HepG2 (cell line): ENCODE measurements around the gene ALDH4A1. TPM values are rescaled to one million over a fixed set of nuclear protein-coding genes. Genes with fewer than 3 reads are reported as not detected.

Experiments used
- ATAC-seq: fragments of 200-7000 bp; cut with Tn5 transposase; 3 replicates; pipeline ENCODE4 v1.9.1; 2020; ENCODE audit warnings: mild to moderate bottlenecking, moderate library complexity
- BruUV-seq: library from RNA; stranded (reverse); fragments of 400-500 nt; replicated peaks from 2 replicates; lab custom pipeline; 2021; lab: Mats Ljungman, UMichigan
- CTCF ChIA-PET: fragments of 300-600 bp; formaldehyde crosslinking; extraction: SDS; loops from one replicate; lab custom pipeline; 2021; ENCODE audit warnings: low total read pairs, inconsistent platforms, low intra/inter-chr PET ratio; lab: Yijun Ruan, JAX
- POLR2A ChIA-PET: fragments of 350-600 bp; sonication (Branson Sonifier 250); formaldehyde crosslinking; loops from one replicate; lab custom pipeline; 2020; ENCODE audit warnings: antibody characterized with exemption, inconsistent platforms; lab: Yijun Ruan, JAX
- DNase-seq: peaks from one replicate; pipeline ENCODE4 v3.0.0-alpha.2; 2015; ENCODE audit warnings: low spot score
- FAIRE-seq: peaks from 3 replicates; lab custom pipeline; 2011; peaks lifted over from hg19 to GRCh38; lab: Jason Lieb, UNC
- H2AFZ ChIP-seq: one replicate; pipeline ENCODE4 v1.6.1; 2011; ENCODE audit warnings: low read length, inconsistent platforms
- H3K27ac ChIP-seq: fragments of 300-600 bp; 3 replicates; pipeline ENCODE4 v1.8.0; 2011; ENCODE audit warnings: mixed run types, mild to moderate bottlenecking, mixed read lengths, low read length, inconsistent platforms; ENCODE audit not compliant: insufficient read depth; ENCODE audit errors: extremely low read length
- H3K27me3 ChIP-seq, 2 experiments: fragments of 200-600 bp in 1 of 2; 2 replicates in 1 of 2; 3 replicates in 1 of 2; pipeline versions ENCODE4 v1.6.0 to v1.8.0; 2011; ENCODE audit warnings: low read length in 2 of 2, mild to moderate bottlenecking in 2 of 2, moderate library complexity in 2 of 2, inconsistent platforms in 1 of 2; ENCODE audit not compliant: insufficient read depth in 2 of 2, control insufficient read depth in 1 of 2
- H3K36me3 ChIP-seq, 2 experiments: fragments of 200-600 bp in 1 of 2; replicated peaks in 1 of 2; 2 replicates in 1 of 2; 3 replicates in 1 of 2; pipeline versions ENCODE4 v1.5.1 to v1.8.0; 2011; ENCODE audit warnings: low read length in 2 of 2, inconsistent platforms in 1 of 2; ENCODE audit not compliant: insufficient read depth in 2 of 2, control insufficient read depth in 1 of 2
- H3K4me1 ChIP-seq: 2 replicates; pipeline ENCODE4 v1.5.1; 2012; ENCODE audit warnings: low read length, inconsistent platforms; ENCODE audit not compliant: insufficient read depth
- H3K4me2 ChIP-seq: 2 replicates; pipeline ENCODE4 v1.6.0; 2011; ENCODE audit warnings: low read depth, low read length, inconsistent platforms
- H3K4me3 ChIP-seq, 3 experiments: fragments of 200-600 bp in 1 of 3; sonication (generic), shearing (Covaris generic) in 1 of 3; replicated peaks in 1 of 3; 2 replicates each; pipeline ENCODE4 v1.5.1; 2011 to 2016; ENCODE audit warnings: low read length in 3 of 3, inconsistent platforms in 2 of 3, low read depth in 2 of 3, mild to moderate bottlenecking in 2 of 3, control low read depth in 1 of 3, mixed read lengths in 1 of 3; ENCODE audit not compliant: insufficient read depth in 1 of 3
- H3K79me2 ChIP-seq: one replicate; pipeline ENCODE4 v1.6.1; 2011; ENCODE audit warnings: low read length, inconsistent platforms; ENCODE audit not compliant: insufficient read depth
- H3K9ac ChIP-seq: 2 replicates; pipeline ENCODE4 v1.6.0; 2011; ENCODE audit warnings: mild to moderate bottlenecking, low read depth, low read length, inconsistent platforms; ENCODE audit not compliant: insufficient read depth
- H3K9me3 ChIP-seq: 2 replicates; pipeline ENCODE4 v1.5.1; 2012; ENCODE audit warnings: mild to moderate bottlenecking, low read length
- H4K20me1 ChIP-seq: 2 replicates; pipeline ENCODE4 v1.6.0; 2011; ENCODE audit warnings: inconsistent platforms, mild to moderate bottlenecking, low read length, moderate library complexity; ENCODE audit not compliant: insufficient read depth
- ARID2 ChIP-seq: sonication (generic); formaldehyde crosslinking; IDR thresholded peaks from 2 replicates; pipeline ENCODE4 v1.8.1; 2022; ENCODE audit warnings: mild to moderate bottlenecking, missing genetic modification reagents, borderline replicate concordance
- HOXA7 ChIP-seq: sonication (generic); formaldehyde crosslinking; IDR thresholded peaks from 2 replicates; pipeline ENCODE4 v1.8.1; 2022; ENCODE audit warnings: mild to moderate bottlenecking, missing genetic modification reagents, moderate library complexity
- NCOA2 ChIP-seq: sonication (generic); formaldehyde crosslinking; IDR thresholded peaks from 2 replicates; pipeline ENCODE4 v1.8.0; 2022; ENCODE audit warnings: inconsistent platforms
- NFYB ChIP-seq: sonication (generic); formaldehyde crosslinking; IDR thresholded peaks from 2 replicates; pipeline ENCODE4 v1.4.0; 2020; ENCODE audit warnings: missing genetic modification reagents
- PHB2 ChIP-seq: fragments of 450-650 bp; IDR thresholded peaks from 2 replicates; pipeline ENCODE4 v1.6.1; 2018; ENCODE audit not compliant: partially characterized antibody
- SNAPC2 ChIP-seq: sonication (generic); formaldehyde crosslinking; IDR thresholded peaks from 2 replicates; pipeline ENCODE4 v1.8.1; 2022; ENCODE audit warnings: mild to moderate bottlenecking, missing genetic modification reagents
- TBL1XR1 ChIP-seq: fragments of 150-350 bp; IDR thresholded peaks from 2 replicates; pipeline ENCODE4 v1.6.1; 2014; ENCODE audit warnings: borderline replicate concordance, low read length; ENCODE audit not compliant: partially characterized antibody
- TBX3 ChIP-seq: fragments of 450-650 bp; IDR thresholded peaks from 2 replicates; pipeline ENCODE4 v1.6.1; 2017; ENCODE audit warnings: antibody characterized with exemption, mild to moderate bottlenecking, inconsistent platforms, borderline replicate concordance
- ZNF138 ChIP-seq: sonication (generic); formaldehyde crosslinking; IDR thresholded peaks from 2 replicates; pipeline ENCODE4 v1.5.0; 2020; ENCODE audit warnings: mild to moderate bottlenecking, low read depth, missing genetic modification reagents
- ZNF430 ChIP-seq: sonication (generic); formaldehyde crosslinking; IDR thresholded peaks from 2 replicates; pipeline ENCODE4 v1.9.0; 2021; ENCODE audit warnings: mild to moderate bottlenecking, missing genetic modification reagents
- ZNF446 ChIP-seq: sonication (generic); formaldehyde crosslinking; IDR thresholded peaks from 2 replicates; pipeline ENCODE4 v1.5.0; 2020; ENCODE audit warnings: mild to moderate bottlenecking, missing genetic modification reagents
- ZNF451 ChIP-seq: sonication (generic); formaldehyde crosslinking; IDR thresholded peaks from 2 replicates; pipeline ENCODE4 v1.5.0; 2020; ENCODE audit warnings: mild to moderate bottlenecking, missing genetic modification reagents
- ZNF547 ChIP-seq: sonication (generic); formaldehyde crosslinking; IDR thresholded peaks from 2 replicates; pipeline ENCODE4 v1.5.1; 2020; ENCODE audit warnings: mild to moderate bottlenecking, missing genetic modification reagents
- WGBS: methylation state at CpG from one replicate; pipeline ENCODE4 v1.1.6; 2017; ENCODE audit warnings: low lambda C conversion rate; 5-methylcytosine and 5-hydroxymethylcytosine counted together
- in situ Hi-C: cut with HindIII; loops from 2 replicates; pipeline ENCODE4 v1.10.0; 2017; ENCODE audit warnings: low pct_unique_long_range_greater_than_20kb; ENCODE audit not compliant: extremely low pct_ligation_motif_present
- intact Hi-C: fragments of 100-400 bp; cut with micrococcal nuclease; formaldehyde crosslinking; loops from one replicate; pipeline ENCODE4 v1.10.0; 2022; ENCODE audit not compliant: unreplicated experiment
- polyA plus RNA-seq, 8 experiments: library from polyadenylated mRNA; depleted of rRNA in 3 of 8; stranded (reverse) in 7 of 8; unstranded in 1 of 8; fragments of >200 nt; fragmentation: Illumina TruSeq in 4 of 8; extraction: Trizol in 4 of 8; gene quantifications; 2 replicates each; pipeline versions ENCODE4 v1.2.1 to v1.2.3, GENCODE V29; 2011 to 2016; ENCODE audit warnings: low read depth in 4 of 8, missing spikeins in 1 of 8, mixed read lengths in 1 of 8; ENCODE audit not compliant: insufficient read depth in 1 of 8
- total RNA-seq, 5 experiments: library from RNA; depleted of rRNA; stranded (reverse); fragments of >200 nt; fragmentation: Illumina TruSeq; extraction: Trizol; gene quantifications; 2 replicates each; pipeline ENCODE4 v1.2.3, GENCODE V29; 2016; ENCODE audit warnings: low read depth in 1 of 5
- TF ChIP-seq, protein P1 (sequence below): IDR thresholded peaks from 2 replicates; pipeline ENCODE4 v1.6.1; 2016
- TF ChIP-seq, protein P2 (sequence below): sonication (generic); formaldehyde crosslinking; IDR thresholded peaks from one replicate; pipeline ENCODE4 v1.5.1; 2020; ENCODE audit warnings: mild to moderate bottlenecking, missing genetic modification reagents; ENCODE audit errors: not compliant biosample characterization

The ALDH4A1 gene
- total and polyA plus RNA-seq, 2 of the 13 experiments (the other 11 are each of a cell fraction or from before 2014, with no cell fraction given) = 76.4 to 240 TPM

- TF ChIP-seq ZNF547 = no peak
- no peak for TF ChIP-seq TBX3
- no peak for TF ChIP-seq ZNF138 (CRISPR knock-in tag)
- no peak for TF ChIP-seq ARID2 (CRISPR knock-in tag)
- TF ChIP-seq NCOA2 = no peak
- no peak for TF ChIP-seq HOXA7 (CRISPR knock-in tag)
- no peak for TF ChIP-seq SNAPC2 (CRISPR knock-in tag)
- TF ChIP-seq PHB2 = no peak
- TF ChIP-seq, protein P1, sequence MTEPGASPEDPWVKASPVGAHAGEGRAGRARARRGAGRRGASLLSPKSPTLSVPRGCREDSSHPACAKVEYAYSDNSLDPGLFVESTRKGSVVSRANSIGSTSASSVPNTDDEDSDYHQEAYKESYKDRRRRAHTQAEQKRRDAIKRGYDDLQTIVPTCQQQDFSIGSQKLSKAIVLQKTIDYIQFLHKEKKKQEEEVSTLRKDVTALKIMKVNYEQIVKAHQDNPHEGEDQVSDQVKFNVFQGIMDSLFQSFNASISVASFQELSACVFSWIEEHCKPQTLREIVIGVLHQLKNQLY (CRISPR knock-in tag) = no peak
- no peak for TF ChIP-seq NFYB (CRISPR knock-in tag)
- no peak for TF ChIP-seq ZNF446 (CRISPR knock-in tag)
- no peak for TF ChIP-seq ZNF430 (CRISPR knock-in tag)
- TF ChIP-seq ZNF451 = no peak
- no peak for TF ChIP-seq TBL1XR1
- TF ChIP-seq, protein P2, sequence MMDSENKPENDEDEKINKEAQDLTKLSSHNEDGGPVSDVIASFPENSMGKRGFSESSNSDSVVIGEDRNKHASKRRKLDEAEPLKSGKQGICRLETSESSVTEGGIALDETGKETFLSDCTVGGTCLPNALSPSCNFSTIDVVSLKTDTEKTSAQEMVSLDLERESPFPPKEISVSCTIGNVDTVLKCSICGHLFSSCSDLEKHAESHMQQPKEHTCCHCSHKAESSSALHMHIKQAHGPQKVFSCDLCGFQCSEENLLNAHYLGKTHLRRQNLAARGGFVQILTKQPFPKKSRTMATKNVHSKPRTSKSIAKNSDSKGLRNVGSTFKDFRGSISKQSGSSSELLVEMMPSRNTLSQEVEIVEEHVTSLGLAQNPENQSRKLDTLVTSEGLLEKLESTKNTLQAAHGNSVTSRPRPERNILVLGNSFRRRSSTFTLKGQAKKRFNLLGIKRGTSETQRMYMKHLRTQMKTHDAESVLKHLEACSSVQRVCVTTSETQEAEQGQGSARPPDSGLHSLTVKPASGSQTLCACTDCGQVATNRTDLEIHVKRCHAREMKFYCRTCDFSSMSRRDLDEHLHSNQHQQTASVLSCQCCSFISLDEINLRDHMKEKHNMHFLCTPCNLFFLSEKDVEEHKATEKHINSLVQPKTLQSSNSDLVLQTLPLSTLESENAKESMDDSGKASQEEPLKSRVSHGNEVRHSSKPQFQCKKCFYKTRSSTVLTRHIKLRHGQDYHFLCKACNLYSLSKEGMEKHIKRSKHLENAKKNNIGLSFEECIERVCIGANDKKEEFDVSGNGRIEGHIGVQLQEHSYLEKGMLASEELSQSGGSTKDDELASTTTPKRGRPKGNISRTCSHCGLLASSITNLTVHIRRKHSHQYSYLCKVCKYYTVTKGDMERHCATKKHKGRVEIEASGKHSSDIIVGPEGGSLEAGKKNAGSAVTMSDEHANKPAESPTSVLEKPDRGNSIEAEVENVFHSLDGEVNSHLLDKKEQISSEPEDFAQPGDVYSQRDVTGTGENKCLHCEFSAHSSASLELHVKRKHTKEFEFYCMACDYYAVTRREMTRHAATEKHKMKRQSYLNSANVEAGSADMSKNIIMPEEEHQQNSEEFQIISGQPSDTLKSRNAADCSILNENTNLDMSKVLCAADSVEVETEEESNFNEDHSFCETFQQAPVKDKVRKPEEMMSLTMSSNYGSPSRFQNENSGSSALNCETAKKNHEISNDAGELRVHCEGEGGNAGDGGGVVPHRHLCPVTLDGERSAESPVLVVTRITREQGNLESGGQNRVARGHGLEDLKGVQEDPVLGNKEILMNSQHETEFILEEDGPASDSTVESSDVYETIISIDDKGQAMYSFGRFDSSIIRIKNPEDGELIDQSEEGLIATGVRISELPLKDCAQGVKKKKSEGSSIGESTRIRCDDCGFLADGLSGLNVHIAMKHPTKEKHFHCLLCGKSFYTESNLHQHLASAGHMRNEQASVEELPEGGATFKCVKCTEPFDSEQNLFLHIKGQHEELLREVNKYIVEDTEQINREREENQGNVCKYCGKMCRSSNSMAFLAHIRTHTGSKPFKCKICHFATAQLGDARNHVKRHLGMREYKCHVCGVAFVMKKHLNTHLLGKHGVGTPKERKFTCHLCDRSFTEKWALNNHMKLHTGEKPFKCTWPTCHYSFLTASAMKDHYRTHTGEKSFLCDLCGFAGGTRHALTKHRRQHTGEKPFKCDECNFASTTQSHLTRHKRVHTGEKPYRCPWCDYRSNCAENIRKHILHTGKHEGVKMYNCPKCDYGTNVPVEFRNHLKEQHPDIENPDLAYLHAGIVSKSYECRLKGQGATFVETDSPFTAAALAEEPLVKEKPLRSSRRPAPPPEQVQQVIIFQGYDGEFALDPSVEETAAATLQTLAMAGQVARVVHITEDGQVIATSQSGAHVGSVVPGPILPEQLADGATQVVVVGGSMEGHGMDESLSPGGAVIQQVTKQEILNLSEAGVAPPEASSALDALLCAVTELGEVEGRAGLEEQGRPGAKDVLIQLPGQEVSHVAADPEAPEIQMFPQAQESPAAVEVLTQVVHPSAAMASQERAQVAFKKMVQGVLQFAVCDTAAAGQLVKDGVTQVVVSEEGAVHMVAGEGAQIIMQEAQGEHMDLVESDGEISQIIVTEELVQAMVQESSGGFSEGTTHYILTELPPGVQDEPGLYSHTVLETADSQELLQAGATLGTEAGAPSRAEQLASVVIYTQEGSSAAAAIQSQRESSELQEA (CRISPR knock-in tag) = no peak
- TF ChIP-seq, all 625 proteins: peak for 0
- intact Hi-C loops = no loop called here
- in situ Hi-C loops = no loop called here
- ATAC-seq (no peak), DNase-seq (no peak), FAIRE-seq (no peak)
- H3K27me3 ChIP-seq = no peaks in the 10 kb centered on the region
- BruUV-seq = no TSS peak
- 89% methylated on average over 12 of the region's 12 CpGs for WGBS
- no peak overlapping the region for H2AFZ ChIP-seq
- peaks cover 49 to 93% of the 10 kb centered on the region in 2 experiments for H3K36me3 ChIP-seq
- no peak overlapping the region for H3K4me3 ChIP-seq
- no peak overlapping the region for H3K27ac ChIP-seq
- H3K9ac ChIP-seq = no peak overlapping the region
- CTCF ChIA-PET = no interaction called here
- H3K79me2 ChIP-seq = no peaks in the 10 kb centered on the region
- H4K20me1 ChIP-seq = peaks cover 27% of the 10 kb centered on the region
- H3K4me1 ChIP-seq = no peaks in the 10 kb centered on the region
- H3K9me3 ChIP-seq = no peaks in the 10 kb centered on the region
- POLR2A ChIA-PET = no interaction called here
- H3K4me2 ChIP-seq = no peak overlapping the region
These were observed 23.7 kb downstream of the ALDH4A1 start for GRCh38 chr1:18878538-18879214.
